A549 (cell line): Measurements from ENCODE around the gene IFNW1. TPM values are rescaled to one million over a fixed set of nuclear protein-coding genes. Genes with fewer than 3 reads are reported as not detected.
"Not testable (repeated sequence)": the region's sequence is repeated elsewhere in the genome, so short reads cannot be mapped to it uniquely, and the experiment has no call there.

Experiments
- ATAC-seq, 2 experiments: fragments of 200-7000 bp in 1 of 2; fragments of >200 bp in 1 of 2; cut with Nextera tagmentation in 1 of 2; cut with Tn5 transposase in 1 of 2; 3 replicates each; pipeline versions ENCODE4 v1.8.0 to v1.9.1; 2018 to 2020; ENCODE audit warnings: mild to moderate bottlenecking in 1 of 2, moderate library complexity in 1 of 2
- CTCF ChIA-PET: fragments of 300-600 bp; sonication (Branson Sonifier 250); formaldehyde crosslinking; extraction: SDS; loops from one replicate; lab custom pipeline; 2021; ENCODE audit warnings: antibody characterized with exemption, inconsistent platforms; lab: Yijun Ruan, JAX
- POLR2A ChIA-PET: fragments of 350-600 bp; formaldehyde crosslinking; extraction: SDS; loops from one replicate; lab custom pipeline; 2021; ENCODE audit warnings: antibody characterized with exemption, inconsistent platforms; lab: Yijun Ruan, JAX
- DNase-seq, 2 experiments: peaks; one replicate each; pipeline versions ENCODE4 v3.0.0 to v3.0.0-alpha.2; 2011 to 2016; ENCODE audit warnings: low read depth in 1 of 2, low spot score in 1 of 2
- FAIRE-seq: peaks from 2 replicates; lab custom pipeline; 2011; peaks lifted over from hg19 to GRCh38; lab: Jason Lieb, UNC
- H3K27ac ChIP-seq, 2 experiments: fragments of >200 bp; sonication (Bioruptor Twin); formaldehyde crosslinking; 3 replicates each; pipeline ENCODE4 v1.5.1; 2016 to 2017
- H3K4me1 ChIP-seq: fragments of >200 bp; sonication (Bioruptor Twin); formaldehyde crosslinking; 3 replicates; pipeline ENCODE4 v1.6.1; 2016
- H3K4me2 ChIP-seq: fragments of >200 bp; sonication (Bioruptor Twin); formaldehyde crosslinking; 3 replicates; pipeline ENCODE4 v1.6.1; 2016
- H3K4me3 ChIP-seq: fragments of >200 bp; sonication (Bioruptor Twin); formaldehyde crosslinking; 3 replicates; pipeline ENCODE4 v1.5.1; 2016
- H3K9me3 ChIP-seq: fragments of >200 bp; sonication (Bioruptor Twin); formaldehyde crosslinking; 3 replicates; pipeline ENCODE4 v1.6.1; 2016
- CEBPB ChIP-seq, 2 experiments: fragments of >200 bp in 1 of 2; sonication (Bioruptor Twin) in 1 of 2; formaldehyde crosslinking in 1 of 2; IDR thresholded peaks; 2 replicates each; pipeline ENCODE4 v1.6.1; 2012 to 2016
- CHD4 ChIP-seq: fragments of 200-600 bp; sonication (generic); IDR thresholded peaks from 2 replicates; pipeline ENCODE4 v1.6.1; 2016; ENCODE audit warnings: antibody characterized with exemption, mild to moderate bottlenecking, borderline replicate concordance
- CTCF ChIP-seq: fragments of >200 bp; sonication (Bioruptor Twin); formaldehyde crosslinking; IDR thresholded peaks from 3 replicates; pipeline ENCODE4 v1.5.1; 2016
- EHMT2 ChIP-seq: fragments of 200-600 bp; sonication (generic); IDR thresholded peaks from 2 replicates; pipeline ENCODE4 v1.6.1; 2016; ENCODE audit warnings: antibody characterized with exemption, low read depth, mild to moderate bottlenecking, moderate library complexity
- FOXS1 ChIP-seq: fragments of 250-450 bp; sonication (Bioruptor Pico); IDR thresholded peaks from 2 replicates; pipeline ENCODE4 v1.5.0; 2020; ENCODE audit warnings: mild to moderate bottlenecking, moderate library complexity
- HEYL ChIP-seq: fragments of 250-450 bp; sonication (Bioruptor Pico); IDR thresholded peaks from 2 replicates; pipeline ENCODE4 v1.8.0; 2021; ENCODE audit warnings: mild to moderate bottlenecking, moderate library complexity
- POLR2AphosphoS2 ChIP-seq: conservative IDR thresholded peaks from 2 replicates; pipeline ENCODE4 v1.6.1; 2012; ENCODE audit warnings: low read length, improper control_type of control experiment, inconsistent platforms
- RAD21 ChIP-seq, 2 experiments: fragments of >200 bp in 1 of 2; sonication (Bioruptor Twin) in 1 of 2; formaldehyde crosslinking in 1 of 2; IDR thresholded peaks in 1 of 2; conservative IDR thresholded peaks in 1 of 2; 2 replicates in 1 of 2; 3 replicates in 1 of 2; pipeline ENCODE4 v1.6.1; 2012 to 2018; ENCODE audit warnings: inconsistent platforms in 1 of 2
- REST ChIP-seq: fragments of 200-600 bp; sonication (generic); IDR thresholded peaks from 2 replicates; pipeline ENCODE4 v1.6.1; 2016; ENCODE audit warnings: antibody characterized with exemption, mild to moderate bottlenecking, moderate library complexity
- SMC3 ChIP-seq: fragments of >200 bp; sonication (Bioruptor Twin); formaldehyde crosslinking; IDR thresholded peaks from 3 replicates; pipeline ENCODE4 v1.6.1; 2018; ENCODE audit warnings: inconsistent platforms
- WGBS: methylation state at CpG from one replicate; pipeline ENCODE4 v1.1.6; 2017; ENCODE audit errors: missing lambda C conversion rate; 5-methylcytosine and 5-hydroxymethylcytosine counted together
- polyA minus RNA-seq: library from RNA; depleted of rRNA, polyadenylated mRNA; stranded (reverse); fragments of >200 nt; gene quantifications from 2 replicates; pipeline ENCODE4 v1.2.3, GENCODE V29; 2011; rRNA and poly(A)+ RNA removed
- polyA plus RNA-seq, 4 experiments: library from polyadenylated mRNA; depleted of rRNA in 3 of 4; stranded (reverse); fragments of >200 nt; fragmentation: RNase III in 1 of 4; extraction: RNeasy Plus Mini Kit Qiagen cat#74134 plus additional on column Dnase treatment in 1 of 4; gene quantifications; 2 replicates in 3 of 4; 3 replicates in 1 of 4; pipeline ENCODE4 v1.2.3, GENCODE V29; 2011 to 2017

IFNW1 gene
- not detected in 2 replicates for polyA plus RNA-seq (2011; rRNA removed)
- not detected in 2 replicates for polyA plus RNA-seq (2012; cell fraction: cytosol; rRNA removed)
- not detected in 2 replicates for polyA plus RNA-seq (2012; cell fraction: nucleus; rRNA removed)
- not detected in 3 replicates for polyA plus RNA-seq (2017; fragmentation: RNase III; extraction: RNeasy Plus Mini Kit Qiagen cat#74134 plus additional on column Dnase treatment)
- not detected in 2 replicates for polyA minus RNA-seq

GRCh38 chr9:21141427-21141882 lies at the start of gene IFNW1:
TSS of gene IFNW1 (minus strand) at chr9:21141832. CDS start at chr9:21141570, 262 bp downstream.
- WGBS: 2% methylated on average over 1 of the region's 1 CpG
- peak in 1 of 2 experiments; percentile 10 for DNase-seq
- Histone ChIP-seq H3K4me2 (no peak within 1 kb of the TSS), H3K27ac (no peak within 1 kb of the TSS), H3K4me1 (no peaks in the 10 kb centered on the region), H3K4me3 (no peak within 1 kb of the TSS), H3K9me3 (no peaks in the 10 kb centered on the region)
- FAIRE-seq: no peak
- POLR2A ChIA-PET: interaction anchor here (0.6 kb wide), 1 partner anchor 16 kb away, joined by 3 read pairs; no protein-coding TSS in a partner anchor
- CTCF ChIA-PET: no interaction called here
- ATAC-seq: peak; percentile 88 to 95
- TF ChIP-seq FOXS1 (CRISPR knock-in tag) (no peak), SMC3 (no peak), EHMT2 (no peak), CHD4 (no peak), HEYL (CRISPR knock-in tag) (no peak), POLR2AphosphoS2 (no peak), REST (no peak)

- CTCF ChIA-PET, FAIRE-seq, H3K4me2 ChIP-seq, DNase-seq, POLR2A ChIA-PET, H3K9me3 ChIP-seq, H3K4me3 ChIP-seq, H3K4me1 ChIP-seq, H3K27ac ChIP-seq, ATAC-seq: not testable (repeated sequence)
- 40% methylated on average over 3 of the region's 3 CpGs for WGBS
These were observed 45.9 kb upstream of the IFNW1 start, which contains the start of gene IFNA4 for GRCh38 chr9:21187487-21187886. TSS of gene IFNA4 (minus strand) at chr9:21187587. CDS start at chr9:21187531, 56 bp downstream.

GRCh38 chr9:21182810-21183736 lies 41.4 kb upstream of the IFNW1 start:
- WGBS: 10% methylated on average over 4 of the region's 4 CpGs
- H3K4me2 ChIP-seq, H3K27ac ChIP-seq, H3K4me3 ChIP-seq, H3K9me3 ChIP-seq, H3K4me1 ChIP-seq, POLR2A ChIA-PET, FAIRE-seq: not testable (repeated sequence)
- DNase-seq (peak in 1 of 2 experiments; percentile 37), ATAC-seq (peak; percentile 93 to 95)
- TF ChIP-seq CEBPB (IDR thresholded peaks at IDR 0.05) (0 out of 4 replicates have a peak, but pooled peaks of 1 of the 2 experiments have one; percentile 8), RAD21 (conservative IDR thresholded peaks at IDR 0.05 in 1 of 2, IDR thresholded peaks at IDR 0.05 in 1 of 2) (peak in 1 of 2 experiments; percentile 42; a peak in 4 of 5 replicates), SMC3 (0 out of 3 replicates have a peak, but pooled peaks have one; percentile 13), CTCF (peak; percentile 47)
- CTCF ChIA-PET: interaction anchor here (0.6 to 1.4 kb wide), 15 partner anchors 9 to 348 kb away, joined by 3 to 6 read pairs (median 3); no protein-coding TSS in a partner anchor
